CD4-positive, alpha-beta T cell treated with Interleukin-17A for 4 hours (primary cell): ENCODE measurements around the gene PRKG1.

Experiments
- DNase-seq: peaks from one replicate; pipeline ENCODE4 v3.0.0-alpha.2; 2020; ENCODE audit warnings: mixed read lengths

The PRKG1 gene

GRCh38 chr10:52050429-52051047 is 976.3 kb downstream of the PRKG1 start:
- DNase-seq, result no peak

- DNase-seq, result no peak
These were observed 979.2 kb downstream of the PRKG1 start for GRCh38 chr10:52053497-52053896.

DNA sequence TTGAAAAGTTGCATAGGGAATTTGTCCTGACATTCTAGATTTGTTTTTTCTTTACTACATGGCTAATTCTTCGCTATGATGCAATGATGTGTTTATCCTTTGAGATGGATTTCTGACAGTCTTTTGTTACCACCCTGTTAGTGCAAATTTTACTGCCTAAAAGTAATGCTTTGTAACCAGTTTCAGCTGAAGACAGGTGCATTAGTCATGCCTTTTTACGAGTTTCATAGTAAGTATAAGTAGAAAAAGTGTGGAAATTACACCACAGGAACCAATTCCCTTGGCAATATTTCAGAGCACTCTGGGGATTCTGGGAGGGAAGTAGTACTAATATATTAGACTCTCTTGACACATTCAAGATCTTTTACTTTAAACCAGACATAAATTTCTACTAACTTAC is 982.0 kb downstream of the PRKG1 start:
- DNase-seq, result no peak

DNA sequence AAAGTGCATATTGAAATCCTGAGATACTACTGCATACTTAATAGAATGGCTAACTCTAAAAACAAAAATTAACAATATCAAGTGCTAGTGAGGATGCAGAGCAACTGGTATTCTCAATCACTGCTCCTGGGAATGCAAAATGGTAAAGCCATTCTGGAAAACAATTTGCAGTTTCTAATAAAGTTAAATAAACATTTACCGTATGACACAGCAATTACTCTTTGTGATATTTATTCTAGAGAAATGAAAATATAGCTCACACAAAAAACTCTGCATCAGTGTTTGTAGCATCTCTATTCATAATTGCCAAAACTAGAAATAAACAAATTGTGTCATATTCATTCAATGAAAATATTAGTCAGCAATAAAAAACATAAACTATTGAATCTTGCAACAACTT is 984.8 kb downstream of the PRKG1 start:
- DNase-seq, result no peak

DNA sequence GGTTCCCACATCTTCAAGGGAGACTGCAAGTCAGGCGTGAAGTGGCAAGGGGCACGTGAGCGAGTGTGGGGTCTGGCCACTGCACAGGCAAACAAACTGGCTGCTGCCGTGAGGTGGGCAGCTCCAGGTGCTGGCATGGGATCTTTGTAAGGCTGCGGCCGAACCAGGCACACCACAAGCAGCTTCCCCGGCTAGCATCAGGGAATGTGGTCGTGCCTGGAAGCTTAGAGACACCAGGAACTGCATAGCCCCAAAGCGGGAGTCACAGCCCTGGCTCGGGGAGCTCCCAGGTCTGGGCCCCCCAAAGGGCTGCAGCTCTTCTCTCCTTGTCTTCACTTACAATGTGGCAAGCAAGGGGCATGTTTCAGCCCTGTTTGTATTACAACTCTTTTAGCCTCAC is 988.9 kb downstream of the PRKG1 start:
- no peak for DNase-seq

DNA sequence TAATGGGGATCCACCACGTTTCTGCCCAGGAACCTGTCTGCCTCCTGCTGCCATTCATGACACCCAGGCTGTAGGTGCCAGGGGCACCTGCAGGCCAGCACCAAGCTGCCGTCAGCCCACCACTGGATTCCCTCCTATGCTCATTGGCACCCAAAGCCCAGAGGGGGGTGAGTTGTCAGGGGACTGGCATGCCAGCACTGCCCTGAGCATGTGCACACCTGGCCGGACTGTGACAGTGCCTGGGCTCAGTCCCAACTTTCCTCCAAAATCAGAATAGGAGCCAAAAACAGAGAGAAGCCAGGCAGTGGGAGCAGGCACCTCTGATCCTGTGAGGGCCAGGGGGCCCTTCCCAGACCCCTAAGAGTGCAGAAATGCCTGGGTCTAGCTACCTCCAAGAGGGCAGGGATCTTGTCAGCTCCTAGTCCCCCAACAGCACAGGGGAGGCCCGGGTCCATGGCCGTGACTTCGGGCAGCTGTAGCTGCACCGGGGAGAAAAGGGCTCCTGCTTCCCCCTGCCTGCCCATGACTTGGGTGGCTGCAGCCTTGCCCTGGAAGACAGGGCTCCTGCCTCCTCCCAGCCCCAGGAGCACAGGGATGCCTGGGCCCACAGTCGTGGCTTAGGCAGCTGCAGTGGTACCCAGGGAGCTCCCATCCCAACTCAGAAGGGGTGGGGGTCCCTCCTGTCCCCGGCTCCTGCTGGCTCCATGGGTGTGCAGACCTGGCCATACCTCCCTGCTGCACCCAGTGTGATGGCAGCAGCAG is 990.0 kb downstream of the PRKG1 start:
- DNase-seq, result no peak

DNA sequence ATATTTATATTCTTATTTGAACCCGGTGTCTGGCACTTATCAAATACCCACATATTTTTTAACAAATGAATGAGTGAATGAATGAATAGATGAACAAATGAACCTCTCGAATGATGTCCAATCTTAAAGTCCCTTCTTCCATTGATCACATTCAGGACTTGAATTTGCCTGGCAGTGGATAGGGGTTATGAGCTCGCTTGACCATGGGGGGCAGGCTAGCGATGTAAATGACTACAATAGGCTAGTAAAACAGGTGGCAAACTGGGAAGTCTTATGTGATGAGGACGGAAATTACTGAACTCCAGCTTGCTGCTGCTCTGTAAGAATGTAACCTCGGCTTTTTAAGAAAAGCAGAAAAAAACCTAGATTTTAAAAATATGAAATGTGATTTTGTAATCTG is 992.1 kb downstream of the PRKG1 start:
- DNase-seq, result no peak

DNA sequence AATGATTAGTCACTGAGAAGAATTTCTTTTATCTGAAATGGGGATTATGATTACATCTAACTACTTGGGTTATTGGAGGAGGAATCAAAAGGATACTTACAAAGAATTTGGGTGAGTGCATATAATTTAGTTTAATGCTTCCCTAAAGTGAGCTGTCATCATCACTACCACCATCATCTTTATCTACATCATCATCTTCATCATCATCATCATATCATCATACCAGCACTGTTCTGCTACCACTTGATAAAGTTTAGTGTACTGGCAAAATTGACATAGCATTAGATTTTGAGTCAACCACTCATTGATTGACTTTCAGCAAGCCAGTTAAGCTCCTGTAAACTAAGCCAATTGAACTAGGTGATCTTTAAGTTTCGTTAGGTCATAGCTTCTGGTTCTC is 994.2 kb downstream of the PRKG1 start:
- no peak for DNase-seq

- no peak for DNase-seq
These were observed 997.5 kb downstream of the PRKG1 start for GRCh38 chr10:52071814-52072213.

GRCh38 chr10:52074505-52075026 is 1000.3 kb downstream of the PRKG1 start:
- DNase-seq, result no peak

GRCh38 chr10:52077814-52078213 is 1003.5 kb downstream of the PRKG1 start:
- no peak for DNase-seq

DNA sequence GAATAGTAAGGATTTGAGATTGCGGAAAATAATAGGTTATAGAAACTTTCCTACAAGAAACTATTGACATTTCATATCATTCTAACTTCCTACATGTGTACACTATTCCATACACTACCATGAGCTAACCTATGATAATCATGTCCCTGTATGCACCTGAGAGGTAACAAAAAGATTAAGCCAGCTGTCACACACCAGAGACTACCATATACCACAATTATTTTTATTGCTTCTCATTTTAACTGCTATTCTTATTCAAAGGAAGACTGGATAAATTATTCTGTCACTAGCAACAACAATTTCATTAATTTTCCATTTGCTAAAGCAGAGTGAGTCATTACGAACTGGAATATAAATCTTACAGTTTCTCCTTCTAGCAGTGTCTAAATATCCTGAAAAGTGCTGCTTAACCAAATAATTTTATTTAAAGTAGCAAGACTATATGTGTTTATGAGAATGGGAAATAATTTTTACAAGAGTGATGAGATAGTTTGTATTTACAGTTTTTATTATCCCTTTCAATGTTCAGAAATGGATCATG is 1004.2 kb downstream of the PRKG1 start:
- DNase-seq, result no peak

DNA sequence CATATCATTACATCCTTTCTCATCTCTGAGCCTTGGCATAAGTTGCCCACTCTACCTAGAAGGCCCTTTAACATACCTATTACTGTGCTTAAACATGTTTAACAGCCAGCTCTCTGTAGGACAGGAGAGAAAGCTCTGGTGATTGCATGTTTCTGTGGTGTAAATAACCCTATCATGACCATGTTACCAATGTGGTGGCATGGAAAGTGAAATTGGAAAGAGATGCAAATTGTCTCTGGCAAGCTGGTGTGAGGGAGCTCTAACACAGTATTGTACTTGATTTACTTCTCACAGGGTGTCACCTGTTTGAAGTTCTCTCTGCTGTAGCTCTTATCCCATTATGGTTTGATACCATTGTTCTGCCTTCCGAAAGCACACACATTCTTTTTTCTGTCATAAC is 1008.0 kb downstream of the PRKG1 start:
- DNase-seq, result no peak

DNA sequence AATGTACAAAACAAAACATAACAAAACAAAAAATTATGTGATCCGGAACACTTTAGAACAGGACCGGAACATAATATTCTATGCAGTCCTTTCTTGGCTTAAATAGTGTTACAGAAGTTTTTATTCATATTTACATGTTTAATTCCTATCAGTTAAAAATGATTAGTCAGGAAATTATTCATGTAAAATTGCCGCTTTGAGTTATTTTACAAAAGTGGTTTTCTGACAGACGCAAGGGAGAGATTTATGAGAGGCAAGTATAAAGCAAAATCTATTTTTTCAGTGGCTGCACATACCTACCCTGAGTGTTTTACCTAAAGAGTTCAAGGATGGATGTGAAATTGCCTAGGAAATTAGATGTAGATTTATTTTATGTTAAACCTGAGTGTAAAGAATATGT is 1009.1 kb downstream of the PRKG1 start:
- no peak for DNase-seq

DNA sequence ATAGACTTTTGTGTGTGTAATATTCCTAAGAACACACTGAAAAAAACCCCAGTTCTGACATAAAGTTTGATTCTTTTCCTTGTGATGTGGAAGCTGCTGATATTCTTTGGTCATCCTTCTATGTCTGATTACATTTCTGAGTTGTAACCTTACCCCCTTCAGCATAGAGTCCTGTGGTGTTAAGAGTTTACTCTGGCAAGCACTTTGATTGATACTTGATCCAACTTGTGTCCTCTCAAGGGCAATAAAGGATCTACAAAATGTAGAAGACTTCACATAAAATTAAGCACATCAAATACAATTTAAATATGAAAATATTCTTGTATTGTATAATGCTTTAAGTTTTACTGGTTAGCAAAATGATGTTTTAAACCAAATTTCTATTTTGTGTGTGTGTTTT is 1018.1 kb downstream of the PRKG1 start:
- DNase-seq, result no peak

DNA sequence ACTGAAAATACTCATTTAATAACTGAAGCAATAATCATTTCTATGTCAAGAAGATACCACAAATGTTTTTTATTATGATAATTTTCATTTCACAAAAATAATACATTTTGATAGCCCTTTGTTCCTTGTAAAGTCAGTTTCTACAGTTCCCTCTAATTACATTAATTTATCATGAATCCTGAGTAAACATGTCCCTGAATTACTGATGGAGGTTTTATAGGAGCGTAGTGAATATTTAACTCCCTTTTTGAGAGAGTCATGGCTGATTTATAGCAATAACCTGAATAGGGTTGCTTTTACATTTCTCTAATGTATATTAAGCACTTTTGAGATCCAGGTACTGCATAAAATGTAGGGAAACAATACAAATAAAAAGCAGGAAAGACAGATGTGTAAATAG is 1023.8 kb downstream of the PRKG1 start:
- no peak for DNase-seq

DNA sequence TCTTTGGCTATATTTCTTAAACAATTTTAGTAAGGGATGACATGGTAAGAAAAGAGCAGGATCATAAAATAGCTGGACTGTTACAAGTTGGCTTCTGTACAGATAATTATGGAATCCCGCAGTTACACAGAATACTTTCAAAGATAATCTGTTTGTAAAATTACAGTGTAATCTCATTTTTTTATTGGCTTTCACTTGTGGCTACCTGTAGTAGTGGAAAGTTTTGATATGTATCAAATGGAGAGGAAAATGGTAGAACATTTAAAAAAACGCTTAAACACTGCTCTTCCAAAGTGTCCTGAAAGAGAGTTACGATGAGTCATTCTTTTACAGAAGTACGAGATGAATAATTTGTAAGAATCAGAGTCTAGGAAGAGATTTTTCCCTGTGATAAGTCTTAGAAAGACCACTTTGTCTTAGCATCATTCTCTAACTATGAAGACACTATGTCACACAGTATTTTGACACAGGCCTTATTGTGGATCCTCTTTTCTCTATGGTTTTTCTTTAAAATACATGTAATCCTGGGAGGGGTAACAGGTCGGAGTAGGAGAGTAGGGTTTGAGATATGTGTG is 1024.8 kb downstream of the PRKG1 start:
- DNase-seq, result no peak

DNA sequence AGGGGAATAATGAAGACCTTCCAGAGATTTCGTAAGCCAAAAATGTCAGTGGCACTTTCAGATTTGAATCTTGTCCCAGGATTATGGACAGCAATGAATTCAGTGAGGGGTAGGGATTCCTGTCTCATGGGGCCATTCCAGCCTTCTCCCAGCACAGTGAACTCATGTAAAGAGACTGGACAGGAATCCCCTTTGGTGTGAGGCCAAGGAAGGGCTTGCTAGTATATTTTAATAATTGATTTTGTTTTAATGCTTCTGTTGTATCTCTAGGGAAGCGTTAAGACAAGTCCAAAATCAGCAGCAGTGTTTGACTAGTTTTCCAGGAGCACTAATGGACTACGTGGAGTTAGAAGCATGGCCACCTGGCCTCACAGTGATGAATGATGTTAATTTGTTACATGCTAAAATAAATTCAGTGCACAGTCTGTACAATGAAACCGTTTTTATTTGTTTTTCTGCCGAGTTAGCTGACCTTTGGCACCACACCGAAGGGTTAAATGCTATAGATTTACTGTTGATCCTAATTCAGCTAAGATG is 1025.8 kb downstream of the PRKG1 start:
- DNase-seq, result no peak

DNA sequence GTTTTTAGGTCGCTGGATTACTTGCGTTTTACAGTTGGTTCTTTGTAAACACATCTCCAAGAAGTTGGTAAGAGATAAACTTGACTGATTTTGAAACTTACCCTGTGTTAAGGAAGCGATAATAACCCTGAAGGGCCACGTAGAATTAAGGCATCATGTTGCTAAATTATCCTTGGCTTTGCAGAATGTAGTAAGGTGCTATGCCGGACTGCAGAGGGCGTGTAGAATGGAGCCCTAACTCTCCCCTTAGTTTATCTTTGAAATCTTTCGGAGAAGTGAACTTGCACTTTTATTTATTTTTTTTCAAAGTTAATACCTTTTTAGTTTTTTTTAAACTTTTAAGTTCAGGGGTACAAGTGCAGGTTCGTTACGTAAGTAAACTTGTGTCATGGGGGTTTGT is 1031.0 kb downstream of the PRKG1 start:
- no peak for DNase-seq

- no peak for DNase-seq
These were observed 1031.7 kb downstream of the PRKG1 start for GRCh38 chr10:52106011-52106410.

GRCh38 chr10:52106899-52107298 is 1032.6 kb downstream of the PRKG1 start:
- DNase-seq, result no peak

GRCh38 chr10:52108236-52108635 is 1033.9 kb downstream of the PRKG1 start:
- no peak for DNase-seq

DNA sequence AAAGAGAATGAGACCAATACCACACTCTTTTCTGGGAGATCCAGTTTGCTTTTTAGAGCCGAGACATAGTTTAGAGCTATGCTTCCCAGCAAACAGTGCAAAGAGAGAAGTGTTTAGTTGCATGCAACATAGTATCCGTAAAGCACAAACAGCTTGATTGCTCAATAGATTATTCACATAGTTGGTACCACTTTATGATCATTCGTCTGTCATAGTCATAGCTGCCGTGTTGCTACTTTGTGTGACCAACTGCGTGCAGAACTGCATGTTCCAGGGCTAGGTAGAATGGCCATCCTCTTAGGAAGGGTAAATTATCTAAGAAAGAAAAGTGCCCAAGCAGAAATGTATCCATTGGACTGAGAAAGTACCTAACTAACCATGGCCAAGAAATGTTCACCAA is 1036.3 kb downstream of the PRKG1 start:
- DNase-seq, result no peak
